Transverse colon (tissue), 3 donors: ENCODE results near the gene PTPRE.

Experiments
- EP300 ChIP-seq: sonication (generic); formaldehyde crosslinking; IDR thresholded peaks from one replicate; pipeline ENCODE4 v1.6.1; 2017; ENCODE audit warnings: antibody characterized with exemption, low read depth
- TF ChIP-seq, protein P1 (sequence below), 5 experiments: fragments of 200-600 bp in 3 of 5; fragments of 450-650 bp in 2 of 5; sonication (generic) in 3 of 5; IDR thresholded peaks; 1 replicate in 2 of 5; 2 replicates in 3 of 5; pipeline ENCODE4 v1.5.1; 2016 to 2017; ENCODE audit warnings: antibody characterized with exemption in 5 of 5, inconsistent platforms in 3 of 5, mild to moderate bottlenecking in 2 of 5, moderate library complexity in 1 of 5

DNA sequence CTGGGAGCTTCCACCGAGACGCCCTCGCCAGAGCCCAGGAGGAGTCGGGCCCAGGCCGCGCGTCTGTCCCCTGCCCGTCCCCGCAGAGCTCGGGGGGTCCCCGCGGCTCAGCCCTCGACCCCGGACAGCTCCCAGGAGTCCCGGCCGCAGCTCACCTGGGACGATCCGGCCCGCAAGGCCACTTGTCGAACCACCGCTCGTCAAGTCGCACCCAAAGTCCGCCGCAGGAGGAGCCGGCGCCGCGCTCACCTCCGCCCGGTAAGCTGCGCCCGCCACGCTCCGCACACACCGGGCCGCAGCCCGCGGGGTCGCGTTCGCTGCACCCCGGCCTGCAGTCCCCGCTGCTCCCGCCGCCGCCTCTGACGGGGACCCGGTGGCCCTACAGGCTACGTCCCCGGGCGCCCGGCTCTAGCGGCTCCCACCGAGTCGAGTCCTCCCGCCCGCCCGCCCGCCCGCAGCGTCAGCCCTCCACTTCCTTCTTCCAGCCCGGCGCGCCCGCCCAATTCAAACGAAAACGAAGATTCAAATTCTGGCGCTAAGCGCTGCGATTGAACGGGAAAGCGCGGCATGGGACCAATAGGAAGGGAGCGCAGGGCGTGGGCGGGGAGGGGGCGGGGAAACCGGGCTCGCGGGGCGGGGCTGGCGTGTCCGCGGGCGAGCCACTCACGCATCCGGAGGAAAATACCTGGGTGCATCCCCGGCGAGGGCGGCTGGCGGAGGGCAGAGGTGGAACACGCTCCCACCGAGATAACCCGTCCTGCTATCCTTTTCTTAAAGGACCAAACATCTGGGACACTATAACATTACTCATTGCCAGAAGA, 219.3 kb downstream of the PTPRE start, which contains the start of gene MKI67:
- TF ChIP-seq, protein P1, sequence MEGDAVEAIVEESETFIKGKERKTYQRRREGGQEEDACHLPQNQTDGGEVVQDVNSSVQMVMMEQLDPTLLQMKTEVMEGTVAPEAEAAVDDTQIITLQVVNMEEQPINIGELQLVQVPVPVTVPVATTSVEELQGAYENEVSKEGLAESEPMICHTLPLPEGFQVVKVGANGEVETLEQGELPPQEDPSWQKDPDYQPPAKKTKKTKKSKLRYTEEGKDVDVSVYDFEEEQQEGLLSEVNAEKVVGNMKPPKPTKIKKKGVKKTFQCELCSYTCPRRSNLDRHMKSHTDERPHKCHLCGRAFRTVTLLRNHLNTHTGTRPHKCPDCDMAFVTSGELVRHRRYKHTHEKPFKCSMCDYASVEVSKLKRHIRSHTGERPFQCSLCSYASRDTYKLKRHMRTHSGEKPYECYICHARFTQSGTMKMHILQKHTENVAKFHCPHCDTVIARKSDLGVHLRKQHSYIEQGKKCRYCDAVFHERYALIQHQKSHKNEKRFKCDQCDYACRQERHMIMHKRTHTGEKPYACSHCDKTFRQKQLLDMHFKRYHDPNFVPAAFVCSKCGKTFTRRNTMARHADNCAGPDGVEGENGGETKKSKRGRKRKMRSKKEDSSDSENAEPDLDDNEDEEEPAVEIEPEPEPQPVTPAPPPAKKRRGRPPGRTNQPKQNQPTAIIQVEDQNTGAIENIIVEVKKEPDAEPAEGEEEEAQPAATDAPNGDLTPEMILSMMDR (IDR thresholded peaks at IDR 0.05), result no peak
- no peak for TF ChIP-seq EP300
